ENCODE results near the gene PHF19. TPM values are rescaled to one million over a fixed set of nuclear protein-coding genes. Genes with fewer than 3 reads are reported as not detected.

PHF19 gene
- total and polyA plus RNA-seq, 2 of the 8 experiments (the other 6 are each of a cell fraction or from before 2014, with no cell fraction given), result 28.2 to 31.8 TPM

- FAIRE-seq, result no peak
Observed at GRCh38 chr9:120832807-120833206, 44.2 kb downstream of the PHF19 start.

More at GRCh38 chr9:120832807-120833206, 44.2 kb downstream of the PHF19 start:
- no peak for DNase-seq (ENCODE audit: low read depth in 1 of 2, low spot score in 2 of 2)
- no peak overlapping the region for H2BK5ac ChIP-seq (ENCODE audit: low read depth, low read length)
- CTCF ChIA-PET (ENCODE audit: partially characterized antibody), result interaction anchor here (0.6 to 1.4 kb wide), 6 partner anchors 11 to 378 kb away, joined by 3 to 4 read pairs (median 3); partner anchors contain the start of gene FBXW2
- H3K36me3 ChIP-seq (ENCODE audit: control insufficient read depth in 2 of 4, insufficient read depth in 4 of 4, low read length in 3 of 4), result peaks cover 12 to 38% (median 30%) of the 10 kb centered on the region in 4 experiments
- no peak overlapping the region for H4K91ac ChIP-seq (replicated peaks; ENCODE audit: insufficient read length, low read length)
- H2BK12ac ChIP-seq (ENCODE audit: low read depth, low read length), result no peak overlapping the region
- H3K27ac ChIP-seq (ENCODE audit: low read depth, low read length), result 0 out of 2 replicates have a peak overlapping the region, but pooled peaks have one; percentile 19
- H4K8ac ChIP-seq (ENCODE audit: extremely low read depth, insufficient read depth, low read length), result no peak overlapping the region
- H3K56ac ChIP-seq (replicated peaks; ENCODE audit: insufficient read length, low read depth, low read length), result no peak overlapping the region
- no peaks in the 10 kb centered on the region for H3K79me1 ChIP-seq (ENCODE audit: low read depth, low read length)
- H2BK20ac ChIP-seq (ENCODE audit: low read length), result no peak overlapping the region
- H3K9ac ChIP-seq (replicated peaks in 1 of 4; ENCODE audit: extremely low read depth in 1 of 4, low read depth in 3 of 4, low read length in 3 of 4), result no peak overlapping the region
- H3K27me3 ChIP-seq (replicated peaks in 1 of 4; ENCODE audit: control insufficient read depth in 3 of 4, extremely low read depth in 1 of 4, insufficient read depth in 3 of 4, low read length in 3 of 4), result no peaks in the 10 kb centered on the region
- no peak overlapping the region for H2AK5ac ChIP-seq (ENCODE audit: low read depth, low read length)
- no peak overlapping the region for H3K4me2 ChIP-seq (ENCODE audit: insufficient read depth in 1 of 2, low read depth in 2 of 2, low read length in 2 of 2)
- H3K4me1 ChIP-seq (replicated peaks in 1 of 4; ENCODE audit: control insufficient read depth in 3 of 4, insufficient read depth in 4 of 4, low read length in 3 of 4), result no peaks in the 10 kb centered on the region; a peak in 1 of 7 replicates
- H2BK15ac ChIP-seq (ENCODE audit: low read length), result no peak overlapping the region
- peaks cover 0 to 14% of the 10 kb centered on the region in 2 experiments; a peak in 2 of 4 replicates for H3K79me2 ChIP-seq (ENCODE audit: control insufficient read depth in 1 of 2, insufficient read depth in 2 of 2, low read length in 2 of 2)
- TF ChIP-seq RNF2 (IDR thresholded peaks at IDR 0.05; ENCODE audit: borderline replicate concordance, low read depth, low read length, missing control alignments, poor library complexity, severe bottlenecking) (no peak), NRF1 (IDR thresholded peaks at IDR 0.05; ENCODE audit: low read depth, low read length) (no peak), ASH2L (IDR thresholded peaks at IDR 0.05; ENCODE audit: low read length) (no peak), NANOG (IDR thresholded peaks at IDR 0.05; ENCODE audit: insufficient read depth, low read depth, low read length, poor library complexity, severe bottlenecking) (no peak)
- no peak overlapping the region for H3K4me3 ChIP-seq (ENCODE audit: extremely low read depth in 1 of 4, insufficient read depth in 2 of 4, low read depth in 3 of 4, low read length in 4 of 4)
- no peak overlapping the region for H3K4ac ChIP-seq (replicated peaks; ENCODE audit: insufficient read length, low read depth, low read length)
- no peak overlapping the region for H3K14ac ChIP-seq (ENCODE audit: insufficient read length)
- H3K23me2 ChIP-seq (ENCODE audit: low read depth, low read length), result no peaks in the 10 kb centered on the region; the same call in 1 of the 2 replicates
- POLR2A ChIA-PET (ENCODE audit: partially characterized antibody), result interaction anchor here (0.6 to 3.0 kb wide), 9 partner anchors 10 to 147 kb away, joined by 3 to 8 read pairs (median 3); partner anchors contain the start of gene PSMD5
- no peak overlapping the region for H3K23ac ChIP-seq (ENCODE audit: insufficient read length)
- no peak overlapping the region for H2AFZ ChIP-seq (ENCODE audit: low read length)
- no peak overlapping the region for H3K18ac ChIP-seq (ENCODE audit: extremely low read depth, low read length)
- H4K5ac ChIP-seq (ENCODE audit: insufficient read length, low read depth, low read length), result no peak overlapping the region
- peaks cover 0 to 2% of the 10 kb centered on the region in 2 experiments for H4K20me1 ChIP-seq (replicated peaks in 1 of 2; ENCODE audit: control insufficient read depth in 1 of 2, insufficient read depth in 2 of 2, low read length in 2 of 2)
- H3K9me3 ChIP-seq (ENCODE audit: insufficient read depth in 2 of 2, low read depth in 1 of 2, low read length in 1 of 2), result no peaks in the 10 kb centered on the region
- H2BK120ac ChIP-seq (replicated peaks; ENCODE audit: low read depth, low read length), result no peak overlapping the region
